Astrocyte (in vitro differentiated cells and primary cell): ENCODE data around the gene H6PD.

Experiments
- EZH2 ChIP-seq: IDR thresholded peaks from 2 replicates; pipeline ENCODE4 v1.6.1; 2012; ENCODE audit warnings: mild to moderate bottlenecking, low read length, inconsistent platforms; ENCODE audit not compliant: insufficient read depth
- TF ChIP-seq, protein P1 (sequence below): IDR thresholded peaks from 2 replicates; pipeline ENCODE4 v1.5.1; 2011; ENCODE audit warnings: low read depth, mild to moderate bottlenecking, inconsistent platforms, low read length, moderate library complexity; ENCODE audit not compliant: insufficient read depth

DNA sequence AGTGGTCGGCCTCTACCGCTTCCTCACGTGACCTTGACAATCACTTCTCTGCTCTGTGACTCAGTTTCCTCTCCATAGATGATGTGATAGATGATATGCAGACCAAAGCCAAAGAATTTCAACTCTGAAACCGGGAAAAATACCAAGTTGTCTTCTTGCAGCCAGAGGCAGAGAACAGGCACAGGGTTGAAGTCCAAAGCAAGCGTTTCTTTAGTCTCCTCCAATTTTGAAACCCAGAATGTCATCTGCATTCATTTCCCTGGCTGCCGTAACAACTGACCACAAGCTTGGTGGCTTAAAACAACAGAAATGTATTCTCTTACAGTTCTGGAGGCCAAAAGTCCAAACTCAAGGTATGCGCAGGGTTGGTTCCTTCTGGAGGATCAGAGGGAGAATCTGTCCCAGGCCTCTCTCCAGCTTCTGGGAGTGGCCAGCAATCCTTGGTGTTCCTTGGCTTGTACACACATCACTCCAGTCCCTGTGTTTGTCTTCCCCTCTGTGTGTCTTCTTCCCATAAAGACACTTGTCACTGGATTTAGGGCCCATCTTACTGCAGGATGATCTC is 30.3 kb upstream of the H6PD start:
- TF ChIP-seq, protein P1, sequence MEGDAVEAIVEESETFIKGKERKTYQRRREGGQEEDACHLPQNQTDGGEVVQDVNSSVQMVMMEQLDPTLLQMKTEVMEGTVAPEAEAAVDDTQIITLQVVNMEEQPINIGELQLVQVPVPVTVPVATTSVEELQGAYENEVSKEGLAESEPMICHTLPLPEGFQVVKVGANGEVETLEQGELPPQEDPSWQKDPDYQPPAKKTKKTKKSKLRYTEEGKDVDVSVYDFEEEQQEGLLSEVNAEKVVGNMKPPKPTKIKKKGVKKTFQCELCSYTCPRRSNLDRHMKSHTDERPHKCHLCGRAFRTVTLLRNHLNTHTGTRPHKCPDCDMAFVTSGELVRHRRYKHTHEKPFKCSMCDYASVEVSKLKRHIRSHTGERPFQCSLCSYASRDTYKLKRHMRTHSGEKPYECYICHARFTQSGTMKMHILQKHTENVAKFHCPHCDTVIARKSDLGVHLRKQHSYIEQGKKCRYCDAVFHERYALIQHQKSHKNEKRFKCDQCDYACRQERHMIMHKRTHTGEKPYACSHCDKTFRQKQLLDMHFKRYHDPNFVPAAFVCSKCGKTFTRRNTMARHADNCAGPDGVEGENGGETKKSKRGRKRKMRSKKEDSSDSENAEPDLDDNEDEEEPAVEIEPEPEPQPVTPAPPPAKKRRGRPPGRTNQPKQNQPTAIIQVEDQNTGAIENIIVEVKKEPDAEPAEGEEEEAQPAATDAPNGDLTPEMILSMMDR, result no peak
- no peak for TF ChIP-seq EZH2
